Measurements from ENCODE around the gene SYT3.

GRCh38 chr19:50645107-50645506, 5.4 kb upstream of the SYT3 start:
- TF ChIP-seq MXI1 (conservative IDR thresholded peaks at IDR 0.05; ENCODE audit: poor library complexity, severe bottlenecking), result no peak
- no peak for TF ChIP-seq CTCF (IDR thresholded peaks at IDR 0.05; ENCODE audit: poor library complexity, severe bottlenecking)
- no peak for TF ChIP-seq POLR2AphosphoS5 (IDR thresholded peaks at IDR 0.05)
- no peak for TF ChIP-seq EZH2 (IDR thresholded peaks at IDR 0.05; ENCODE audit: borderline replicate concordance, insufficient read depth, low read length, poor library complexity, severe bottlenecking)
- TF ChIP-seq EP300 (conservative IDR thresholded peaks at IDR 0.05; ENCODE audit: poor library complexity, severe bottlenecking), result no peak
